SIG-M5 treated with dmso at 0.1 percent for 504 hours (cell line): ENCODE data around the gene TUBE1.
"Not testable (repeated sequence)": the region's sequence is repeated elsewhere in the genome, so short reads cannot be mapped to it uniquely, and the experiment has no call there.

Experiments used
- DNase-seq: peaks from one replicate; lab custom pipeline; 2025; ENCODE audit not compliant: unreplicated experiment; lab: John Stamatoyannopoulos, UW

TUBE1 gene

GRCh38 chr6:112087136-112087911 is at the start of gene TUBE1, which contains the start of gene FAM229B:
TSS of gene TUBE1 (minus strand) at chr6:112087482. CDS start at chr6:112087434, 48 bp downstream.
TSS of gene FAM229B (plus strand) at chr6:112087591. CDS start at chr6:112099284, 11,693 bp downstream.
- peak; percentile 96 for DNase-seq

- no peak for DNase-seq
These were observed 43.6 kb upstream of the TUBE1 start for GRCh38 chr6:112130878-112131277.

- DNase-seq, result no peak
These were observed 40.9 kb upstream of the TUBE1 start for GRCh38 chr6:112128208-112128607.

GRCh38 chr6:112123982-112124381 is 36.7 kb upstream of the TUBE1 start:
- DNase-seq, result no peak

- no peak for DNase-seq
These were observed 35.5 kb upstream of the TUBE1 start for GRCh38 chr6:112122756-112123155.

- no peak for DNase-seq
These were observed 30.8 kb upstream of the TUBE1 start for GRCh38 chr6:112118034-112118433.

- DNase-seq, result no peak
These were observed 30.3 kb upstream of the TUBE1 start for GRCh38 chr6:112117554-112117953.

- DNase-seq, result no peak
These were observed 28.9 kb upstream of the TUBE1 start for GRCh38 chr6:112116221-112116620.

GRCh38 chr6:112114577-112115223 is 27.4 kb upstream of the TUBE1 start:
- DNase-seq, result no peak

GRCh38 chr6:112113918-112114317 is 26.6 kb upstream of the TUBE1 start:
- DNase-seq, result no peak

- DNase-seq, result no peak
These were observed 26.1 kb upstream of the TUBE1 start for GRCh38 chr6:112113431-112113830.

- DNase-seq, result no peak
These were observed 22.0 kb upstream of the TUBE1 start for GRCh38 chr6:112109262-112109661.

- DNase-seq, result no peak
These were observed 19.3 kb upstream of the TUBE1 start for GRCh38 chr6:112106562-112106961.

- not testable (repeated sequence) for DNase-seq
These were observed 18.7 kb upstream of the TUBE1 start for GRCh38 chr6:112106026-112106425.

GRCh38 chr6:112100561-112100960 is 13.3 kb upstream of the TUBE1 start:
- DNase-seq, result no peak

GRCh38 chr6:112096901-112097300 is 9.6 kb upstream of the TUBE1 start:
- no peak for DNase-seq

GRCh38 chr6:112087916-112088315 is 634 bp upstream of the TUBE1 start:
- peak; percentile 6 for DNase-seq

GRCh38 chr6:112086744-112087135 is 542 bp downstream of the TUBE1 start:
- DNase-seq, result peak; percentile 68

GRCh38 chr6:112085286-112086065 is 1.8 kb downstream of the TUBE1 start:
- DNase-seq, result no peak

- DNase-seq, result no peak
These were observed 5.7 kb downstream of the TUBE1 start for GRCh38 chr6:112081569-112081968.

GRCh38 chr6:112066606-112067005 is 20.7 kb downstream of the TUBE1 start:
- no peak for DNase-seq
